ES-I3 (cell line): ENCODE measurements around the gene RNF213.
"Not testable (repeated sequence)": the region's sequence is repeated elsewhere in the genome, so short reads cannot be mapped to it uniquely, and the experiment has no call there.

Source experiments
- H3K36me3 ChIP-seq: 2 replicates; pipeline ENCODE4 v1.6.1; 2013; ENCODE audit warnings: mild to moderate bottlenecking, low read length, control low read depth, moderate library complexity; ENCODE audit not compliant: insufficient read depth
- H3K4me1 ChIP-seq: 2 replicates; pipeline ENCODE4 v1.6.1; 2013; ENCODE audit warnings: mild to moderate bottlenecking, control low read depth, low read length; ENCODE audit not compliant: insufficient read depth
- H3K9ac ChIP-seq: 2 replicates; pipeline ENCODE4 v1.6.1; 2013; ENCODE audit warnings: low read depth, mild to moderate bottlenecking, low read length, moderate library complexity
- H3K9me3 ChIP-seq: 2 replicates; pipeline ENCODE4 v1.6.1; 2013; ENCODE audit warnings: mild to moderate bottlenecking, low read length, moderate library complexity; ENCODE audit not compliant: control insufficient read depth, insufficient read depth

Gene RNF213

GRCh38 chr17:80313946-80314345 lies 53.3 kb downstream of the RNF213 start:
- H3K9ac ChIP-seq, H3K4me1 ChIP-seq, H3K36me3 ChIP-seq, H3K9me3 ChIP-seq: not testable (repeated sequence)

- no peak overlapping the region for H3K9ac ChIP-seq
- no peaks in the 10 kb centered on the region for H3K4me1 ChIP-seq
- no peaks in the 10 kb centered on the region for H3K9me3 ChIP-seq
- peaks cover 5% of the 10 kb centered on the region; the same call in 1 of the 2 replicates for H3K36me3 ChIP-seq
Observed at GRCh38 chr17:80315517-80316182, 55.0 kb downstream of the RNF213 start.

GRCh38 chr17:80316431-80316830 lies 55.8 kb downstream of the RNF213 start:
- no peaks in the 10 kb centered on the region for H3K9me3 ChIP-seq
- H3K9ac ChIP-seq: no peak overlapping the region
- H3K36me3 ChIP-seq: peaks cover 11% of the 10 kb centered on the region; the same call in 1 of the 2 replicates
- no peaks in the 10 kb centered on the region for H3K4me1 ChIP-seq

- Histone ChIP-seq H3K9ac (no peak overlapping the region), H3K9me3 (no peaks in the 10 kb centered on the region), H3K4me1 (no peaks in the 10 kb centered on the region), H3K36me3 (peaks cover 12% of the 10 kb centered on the region; the same call in 1 of the 2 replicates)
Observed at GRCh38 chr17:80316927-80317705, 56.5 kb downstream of the RNF213 start.

GRCh38 chr17:80317706-80317980 lies 57.0 kb downstream of the RNF213 start:
- Histone ChIP-seq H3K9ac (no peak overlapping the region), H3K4me1 (no peaks in the 10 kb centered on the region), H3K9me3 (no peaks in the 10 kb centered on the region; the same call in 1 of the 2 replicates), H3K36me3 (peaks cover 12% of the 10 kb centered on the region)

- Histone ChIP-seq H3K4me1 (no peaks in the 10 kb centered on the region), H3K36me3 (peaks cover 12% of the 10 kb centered on the region), H3K9ac (no peak overlapping the region), H3K9me3 (peaks cover 5% of the 10 kb centered on the region; the same call in 1 of the 2 replicates)
Observed at GRCh38 chr17:80318166-80318565, 57.5 kb downstream of the RNF213 start.

GRCh38 chr17:80319262-80319998 lies 58.8 kb downstream of the RNF213 start:
- Histone ChIP-seq H3K9ac (no peak overlapping the region), H3K36me3 (peaks cover 12% of the 10 kb centered on the region), H3K9me3 (peaks cover 5% of the 10 kb centered on the region; the same call in 1 of the 2 replicates), H3K4me1 (no peaks in the 10 kb centered on the region)

GRCh38 chr17:80319999-80320344 lies 59.3 kb downstream of the RNF213 start:
- no peaks in the 10 kb centered on the region for H3K4me1 ChIP-seq
- peaks cover 15% of the 10 kb centered on the region for H3K36me3 ChIP-seq
- no peak overlapping the region for H3K9ac ChIP-seq
- H3K9me3 ChIP-seq: peaks cover 5% of the 10 kb centered on the region; the same call in 1 of the 2 replicates

- Histone ChIP-seq H3K36me3 (peaks cover 18% of the 10 kb centered on the region), H3K9ac (no peak overlapping the region), H3K4me1 (no peaks in the 10 kb centered on the region), H3K9me3 (peaks cover 5% of the 10 kb centered on the region; the same call in 1 of the 2 replicates)
Observed at GRCh38 chr17:80320496-80320895, 59.8 kb downstream of the RNF213 start.

- peaks cover 5% of the 10 kb centered on the region; the same call in 1 of the 2 replicates for H3K9me3 ChIP-seq
Observed at GRCh38 chr17:80322864-80323263, 62.2 kb downstream of the RNF213 start.

GRCh38 chr17:80323982-80324381 lies 63.3 kb downstream of the RNF213 start:
- Histone ChIP-seq H3K36me3 (peaks cover 29% of the 10 kb centered on the region), H3K9ac (no peak overlapping the region), H3K9me3 (peaks cover 5% of the 10 kb centered on the region; the same call in 1 of the 2 replicates), H3K4me1 (no peaks in the 10 kb centered on the region)

More at GRCh38 chr17:80322864-80323263, 62.2 kb downstream of the RNF213 start:
- H3K36me3 ChIP-seq: peaks cover 22% of the 10 kb centered on the region
- no peaks in the 10 kb centered on the region for H3K4me1 ChIP-seq
- no peak overlapping the region for H3K9ac ChIP-seq

GRCh38 chr17:80327518-80327917 lies 66.9 kb downstream of the RNF213 start:
- Histone ChIP-seq H3K36me3 (peaks cover 25% of the 10 kb centered on the region), H3K9me3 (peaks cover 5% of the 10 kb centered on the region; the same call in 1 of the 2 replicates), H3K9ac (no peak overlapping the region), H3K4me1 (no peaks in the 10 kb centered on the region)

- Histone ChIP-seq H3K36me3 (peaks cover 28% of the 10 kb centered on the region), H3K9ac (no peak overlapping the region), H3K9me3 (no peaks in the 10 kb centered on the region), H3K4me1 (no peaks in the 10 kb centered on the region)
Observed at GRCh38 chr17:80328634-80329380, 68.2 kb downstream of the RNF213 start.

- not testable (repeated sequence) for H3K4me1 ChIP-seq, H3K9ac ChIP-seq, H3K9me3 ChIP-seq
- peaks cover 32% of the 10 kb centered on the region for H3K36me3 ChIP-seq
Observed at GRCh38 chr17:80329421-80329820, 68.8 kb downstream of the RNF213 start.
